ENCODE measurements around the gene MRPL4. TPM values are rescaled to one million over a fixed set of nuclear protein-coding genes. Genes with fewer than 3 reads are reported as not detected.
A peak's percentile ranks its signal among the peaks of the same experiment; 100 is the strongest.

The MRPL4 gene
- total RNA-seq, 4 donors from 2014 or later, result 44.1 to 89.6 (median 62.5) TPM

DNA sequence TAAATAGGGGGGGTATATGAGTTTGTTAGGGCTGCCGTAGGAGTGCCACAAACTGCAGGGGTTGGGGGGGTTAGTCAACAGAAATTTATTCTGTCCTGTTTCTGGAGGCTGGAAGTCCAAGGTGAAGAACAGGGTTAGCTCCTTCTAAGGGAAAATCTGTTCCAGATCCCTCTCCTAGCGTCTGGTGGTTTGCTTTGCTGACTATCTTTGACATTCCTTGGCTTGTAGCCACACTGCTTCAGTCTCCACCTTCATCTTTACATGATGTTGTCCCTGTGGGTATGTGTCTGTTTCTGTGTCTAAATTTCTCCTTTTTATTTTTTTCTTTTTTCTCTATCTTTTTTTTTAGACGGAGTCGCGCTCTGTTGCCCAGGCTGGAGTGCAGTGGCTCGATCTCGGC is 10.8 kb downstream of the MRPL4 start:
- in situ Hi-C loops (cut with MboI; ENCODE audit: low pct_ligation_motif_present in 1 of 4, low pct_unique_long_range_greater_than_20kb in 1 of 4, low sequenced_read_pairs in 3 of 4) (no loop called here), intact Hi-C loops (cut with DNase I; ENCODE audit: low total_unique reads) (no loop called here)
- no peak overlapping the region for H3K4me3 ChIP-seq
- no peak for DNase-seq
- no peak for TF ChIP-seq EP300 (IDR thresholded peaks at IDR 0.05; ENCODE audit: low read depth)
- TF ChIP-seq CTCF (IDR thresholded peaks at IDR 0.05), result no peak
- TF ChIP-seq POLR2AphosphoS5 (IDR thresholded peaks at IDR 0.05), result no peak
- no peak for TF ChIP-seq POLR2A (IDR thresholded peaks at IDR 0.05)
- H3K4me1 ChIP-seq, result peaks cover 0 to 5% (median 0%) of the 10 kb centered on the region in 4 donors
- 58 to 77% methylated on average over 2 to 7 of the region's 7 CpGs for WGBS, 2 donors (ENCODE audit: low coverage in 1 of 2)
- no peak overlapping the region for H3K27ac ChIP-seq
- H3K27me3 ChIP-seq, result no peaks in the 10 kb centered on the region
- peaks cover 0 to 10% (median 3%) of the 10 kb centered on the region in 4 donors for H3K36me3 ChIP-seq
- no peaks in the 10 kb centered on the region for H3K9me3 ChIP-seq

GRCh38 chr19:10266706-10267105 is 14.7 kb downstream of the MRPL4 start:
- 73 to 87% methylated on average over 2 to 7 of the region's 7 CpGs for WGBS, 2 donors (ENCODE audit: low coverage in 1 of 2)
- Histone ChIP-seq H3K27me3 (peaks cover 22% of the 10 kb centered on the region), H3K4me3 (no peak overlapping the region), H3K9me3 (no peaks in the 10 kb centered on the region), H3K27ac (no peak overlapping the region), H3K4me1 (peaks cover 6 to 20% (median 17%) of the 10 kb centered on the region in 4 donors), H3K36me3 (no peaks in the 10 kb centered on the region)
- no peak for DNase-seq
- intact Hi-C loops (cut with DNase I; ENCODE audit: low total_unique reads) (no loop called here), in situ Hi-C loops (cut with MboI; ENCODE audit: low pct_ligation_motif_present in 1 of 4, low pct_unique_long_range_greater_than_20kb in 1 of 4, low sequenced_read_pairs in 3 of 4) (loop anchor here in 3 of 4 donors (5.0 kb wide), 2 partner anchors 116 to 121 kb away; partner anchors contain the start of gene TYK2 (in 1 of the 3))
- TF ChIP-seq POLR2A (IDR thresholded peaks at IDR 0.05) (no peak), CTCF (IDR thresholded peaks at IDR 0.05) (no peak), EP300 (IDR thresholded peaks at IDR 0.05; ENCODE audit: low read depth) (no peak), POLR2AphosphoS5 (IDR thresholded peaks at IDR 0.05) (no peak)

- intact Hi-C loops (cut with DNase I; ENCODE audit: low total_unique reads), result no loop called here
- in situ Hi-C loops (cut with MboI; ENCODE audit: low pct_ligation_motif_present in 1 of 4, low pct_unique_long_range_greater_than_20kb in 1 of 4, low sequenced_read_pairs in 3 of 4), result loop anchor here in 3 of 4 donors (5.0 kb wide), 2 partner anchors 114 to 119 kb away; partner anchors contain the start of gene TYK2 (in 1 of the 3)
- DNase-seq, result no peak
- Histone ChIP-seq H3K27me3 (peaks cover 24% of the 10 kb centered on the region), H3K36me3 (no peaks in the 10 kb centered on the region), H3K9me3 (no peaks in the 10 kb centered on the region), H3K4me3 (no peak overlapping the region), H3K27ac (peak overlapping the region in 1 of 4 donors; percentile 19), H3K4me1 (peaks cover 6 to 20% (median 17%) of the 10 kb centered on the region in 4 donors)
- TF ChIP-seq CTCF (IDR thresholded peaks at IDR 0.05), result no peak
- TF ChIP-seq POLR2AphosphoS5 (IDR thresholded peaks at IDR 0.05), result no peak
- TF ChIP-seq POLR2A (IDR thresholded peaks at IDR 0.05), result no peak
- no peak for TF ChIP-seq EP300 (IDR thresholded peaks at IDR 0.05; ENCODE audit: low read depth)
- 68% methylated on average over 6 of the region's 6 CpGs; no CpG with 5 or more reads in 1 of the 2 donors for WGBS, 2 donors (ENCODE audit: low coverage in 1 of 2)
Observed at GRCh38 chr19:10268071-10268470, 16.1 kb downstream of the MRPL4 start.

- in situ Hi-C loops (cut with MboI; ENCODE audit: low pct_ligation_motif_present in 1 of 4, low pct_unique_long_range_greater_than_20kb in 1 of 4, low sequenced_read_pairs in 3 of 4) (loop anchor here in 3 of 4 donors (5.0 kb wide), 2 partner anchors 113 to 118 kb away; partner anchors contain the start of gene TYK2 (in 1 of the 3)), intact Hi-C loops (cut with DNase I; ENCODE audit: low total_unique reads) (loop anchor here (1.0 kb wide), 1 partner anchor 120 kb away; no protein-coding TSS in a partner anchor)
- H3K27ac ChIP-seq, result peak overlapping the region; percentile 74 to 86 (median 80)
- no peaks in the 10 kb centered on the region for H3K36me3 ChIP-seq
- no peaks in the 10 kb centered on the region for H3K9me3 ChIP-seq
- peak; percentile 90 for DNase-seq
- TF ChIP-seq POLR2A (IDR thresholded peaks at IDR 0.05) (no peak), CTCF (IDR thresholded peaks at IDR 0.05) (peak; percentile 92 to 97 (median 94)), POLR2AphosphoS5 (IDR thresholded peaks at IDR 0.05) (peak in 2 of 3 donors; percentile 14 to 15)
- peak overlapping the region; percentile 25 to 45 (median 42) for H3K4me3 ChIP-seq
- peaks cover 24% of the 10 kb centered on the region for H3K27me3 ChIP-seq
- WGBS, 2 donors (ENCODE audit: low coverage in 1 of 2), result 1% methylated on average over 59 of the region's 59 CpGs; no CpG with 5 or more reads in 1 of the 2 donors
- peaks cover 6 to 23% (median 17%) of the 10 kb centered on the region in 4 donors for H3K4me1 ChIP-seq
Observed at GRCh38 chr19:10269333-10270179, 17.5 kb downstream of the MRPL4 start.
